Endodermal cell (in vitro differentiated cells): ENCODE results near the gene AUTS2. TPM values are rescaled to one million over a fixed set of nuclear protein-coding genes. Genes with fewer than 3 reads are reported as not detected.

Experiments
- DNase-seq: peaks from one replicate; pipeline ENCODE4 v3.0.0-alpha.2; 2017
- H3K27ac ChIP-seq: 2 replicates; pipeline ENCODE4 v1.5.1; 2013; ENCODE audit warnings: mild to moderate bottlenecking, low read depth, low read length, moderate library complexity
- H3K27me3 ChIP-seq: 2 replicates; pipeline ENCODE4 v1.6.1; 2013; ENCODE audit warnings: mild to moderate bottlenecking, low read length, moderate library complexity; ENCODE audit not compliant: insufficient read depth, control insufficient read depth, poor library complexity, severe bottlenecking
- H3K36me3 ChIP-seq: 2 replicates; pipeline ENCODE4 v1.7.0; 2013; ENCODE audit warnings: mild to moderate bottlenecking, low read length, moderate library complexity; ENCODE audit not compliant: control insufficient read depth, insufficient read depth
- H3K4me1 ChIP-seq: one replicate; pipeline ENCODE4 v1.7.0; 2013; ENCODE audit warnings: low read length; ENCODE audit not compliant: control insufficient read depth, insufficient read depth
- H3K4me3 ChIP-seq: 2 replicates; pipeline ENCODE4 v1.5.1; 2013; ENCODE audit warnings: mild to moderate bottlenecking, low read length, moderate library complexity
- H3K9ac ChIP-seq: 2 replicates; pipeline ENCODE4 v1.6.1; 2013; ENCODE audit warnings: mild to moderate bottlenecking, low read length, moderate library complexity; ENCODE audit not compliant: poor library complexity, severe bottlenecking; ENCODE audit errors: extremely low read depth
- H3K9me3 ChIP-seq: 2 replicates; pipeline ENCODE4 v1.6.1; 2013; ENCODE audit warnings: mild to moderate bottlenecking, low read length, moderate library complexity; ENCODE audit not compliant: control insufficient read depth
- H3K27ac Mint-ChIP-seq: 2 replicates; pipeline ENCODE4 v1.8.0; 2020; ENCODE audit warnings: mixed read lengths
- H3K27me3 Mint-ChIP-seq: 2 replicates; pipeline ENCODE4 v1.8.0; 2021; ENCODE audit warnings: mild to moderate bottlenecking, mixed read lengths; ENCODE audit not compliant: insufficient read depth
- H3K36me3 Mint-ChIP-seq: 2 replicates; pipeline ENCODE4 v1.8.0; 2020; ENCODE audit warnings: low read depth, mixed read lengths
- H3K4me1 Mint-ChIP-seq: 2 replicates; pipeline ENCODE4 v1.8.0; 2020; ENCODE audit warnings: mixed read lengths
- H3K4me3 Mint-ChIP-seq: 2 replicates; pipeline ENCODE4 v1.8.0; 2020; ENCODE audit warnings: mild to moderate bottlenecking, moderate library complexity, mixed read lengths
- H3K9me3 Mint-ChIP-seq: 2 replicates; pipeline ENCODE4 v1.8.0; 2020; ENCODE audit warnings: mild to moderate bottlenecking, mixed read lengths
- WGBS, 2 experiments: methylation state at CpG; one replicate each; pipeline versions ENCODE4 v1.1.5 to v1.1.7; 2013; ENCODE audit warnings: missing lambda C conversion rate in 2 of 2, mixed read lengths in 1 of 2; ENCODE audit not compliant: insufficient coverage in 1 of 2, insufficient read length in 1 of 2; 5-methylcytosine and 5-hydroxymethylcytosine counted together
- total RNA-seq, 2 donors: library from RNA; stranded (reverse); fragmentation: NEBNext Ultra II Directional in 1 of 2; extraction: Animal tissue kit (Norgen Biotek cat#: 25700) in 1 of 2; gene quantifications; 2 replicates in 1 of 2; 3 replicates in 1 of 2; pipeline ENCODE4 v1.2.1, GENCODE V29; 2021
- TF ChIP-seq, protein P1 (sequence below): fragments of 200-600 bp; sonication (generic); conservative IDR thresholded peaks from 2 replicates; pipeline ENCODE4 v1.5.0; 2021; ENCODE audit warnings: antibody characterized with exemption, mild to moderate bottlenecking

Gene AUTS2
- total RNA-seq, 2 donors from 2014 or later: 76.8 to 106 TPM

DNA sequence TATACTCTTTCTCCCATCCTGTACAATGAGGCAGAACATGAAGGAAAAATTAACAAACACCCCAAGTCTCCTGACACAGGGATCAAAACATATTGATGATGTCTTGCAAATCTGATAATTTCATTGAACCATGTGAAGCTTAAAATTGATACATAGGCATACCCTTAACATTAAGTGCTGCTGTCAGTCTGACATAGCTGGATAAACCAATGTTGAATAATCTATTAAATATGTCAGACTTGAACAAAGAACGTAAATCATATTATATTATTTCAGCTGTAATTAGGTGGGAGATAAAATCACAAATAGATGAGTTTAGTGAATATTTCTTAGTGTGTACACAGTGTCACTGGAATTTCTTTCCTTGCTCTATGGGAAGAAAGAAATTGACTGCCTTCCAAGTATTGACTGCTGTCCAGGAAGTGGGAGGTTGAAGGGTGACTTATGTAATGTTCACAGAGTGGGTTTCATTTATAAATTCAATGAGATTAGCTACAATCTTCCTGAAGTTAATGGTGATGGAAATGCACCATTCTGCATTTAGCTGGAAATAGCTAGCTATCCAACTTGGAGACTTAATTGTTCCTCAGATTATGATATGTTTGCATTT lies 170.8 kb downstream of the AUTS2 start:
- no peaks in the 10 kb centered on the region for H3K27me3 ChIP-seq
- Mint-ChIP-seq H3K9me3 (no peaks in the 10 kb centered on the region), H3K27me3 (no peaks in the 10 kb centered on the region), H3K36me3 (peaks cover 4% of the 10 kb centered on the region), H3K27ac (no peak overlapping the region), H3K4me3 (no peak overlapping the region), H3K4me1 (peaks cover 36% of the 10 kb centered on the region)
- TF ChIP-seq, protein P1, sequence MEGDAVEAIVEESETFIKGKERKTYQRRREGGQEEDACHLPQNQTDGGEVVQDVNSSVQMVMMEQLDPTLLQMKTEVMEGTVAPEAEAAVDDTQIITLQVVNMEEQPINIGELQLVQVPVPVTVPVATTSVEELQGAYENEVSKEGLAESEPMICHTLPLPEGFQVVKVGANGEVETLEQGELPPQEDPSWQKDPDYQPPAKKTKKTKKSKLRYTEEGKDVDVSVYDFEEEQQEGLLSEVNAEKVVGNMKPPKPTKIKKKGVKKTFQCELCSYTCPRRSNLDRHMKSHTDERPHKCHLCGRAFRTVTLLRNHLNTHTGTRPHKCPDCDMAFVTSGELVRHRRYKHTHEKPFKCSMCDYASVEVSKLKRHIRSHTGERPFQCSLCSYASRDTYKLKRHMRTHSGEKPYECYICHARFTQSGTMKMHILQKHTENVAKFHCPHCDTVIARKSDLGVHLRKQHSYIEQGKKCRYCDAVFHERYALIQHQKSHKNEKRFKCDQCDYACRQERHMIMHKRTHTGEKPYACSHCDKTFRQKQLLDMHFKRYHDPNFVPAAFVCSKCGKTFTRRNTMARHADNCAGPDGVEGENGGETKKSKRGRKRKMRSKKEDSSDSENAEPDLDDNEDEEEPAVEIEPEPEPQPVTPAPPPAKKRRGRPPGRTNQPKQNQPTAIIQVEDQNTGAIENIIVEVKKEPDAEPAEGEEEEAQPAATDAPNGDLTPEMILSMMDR: no peak
- no peaks in the 10 kb centered on the region for H3K9me3 ChIP-seq
- no peak overlapping the region for H3K9ac ChIP-seq
- no peak for DNase-seq
- H3K36me3 ChIP-seq: no peaks in the 10 kb centered on the region
- no peak overlapping the region for H3K27ac ChIP-seq
- no peak overlapping the region for H3K4me3 ChIP-seq
- peaks cover 14% of the 10 kb centered on the region for H3K4me1 ChIP-seq
- WGBS, 2 experiments: no CpG with 5 or more reads among the region's 1 CpG

DNA sequence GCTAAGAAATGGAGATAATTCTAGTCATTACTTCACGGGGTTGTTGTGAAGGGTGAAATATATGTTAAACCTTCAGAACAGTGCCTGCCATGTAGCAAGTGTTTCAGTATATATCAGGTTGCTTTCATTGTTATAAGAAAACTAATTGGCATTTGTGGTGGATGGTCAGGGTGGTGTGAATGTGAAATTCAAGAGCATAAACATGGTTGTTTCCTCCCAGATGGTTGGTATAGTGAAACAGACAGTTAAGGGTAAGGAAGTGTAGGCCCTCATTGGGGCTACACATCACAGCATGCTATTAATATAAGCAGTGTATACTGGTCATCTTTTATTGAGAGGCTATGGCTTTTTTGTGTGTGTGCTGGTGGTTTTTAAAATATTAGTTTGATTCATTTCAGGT lies 171.6 kb downstream of the AUTS2 start:
- Mint-ChIP-seq H3K27me3 (no peaks in the 10 kb centered on the region), H3K27ac (no peak overlapping the region), H3K36me3 (peaks cover 4% of the 10 kb centered on the region), H3K9me3 (no peaks in the 10 kb centered on the region), H3K4me1 (peaks cover 32% of the 10 kb centered on the region), H3K4me3 (no peak overlapping the region)
- H3K4me1 ChIP-seq: peaks cover 14% of the 10 kb centered on the region
- H3K36me3 ChIP-seq: no peaks in the 10 kb centered on the region
- no peak overlapping the region for H3K9ac ChIP-seq
- TF ChIP-seq, protein P1: no peak
- no peak overlapping the region for H3K4me3 ChIP-seq
- H3K27ac ChIP-seq: no peak overlapping the region
- 98 to 100% methylated on average over 1 of the region's 1 CpG for WGBS, 2 experiments
- H3K27me3 ChIP-seq: no peaks in the 10 kb centered on the region
- H3K9me3 ChIP-seq: no peaks in the 10 kb centered on the region
- DNase-seq: no peak

DNA sequence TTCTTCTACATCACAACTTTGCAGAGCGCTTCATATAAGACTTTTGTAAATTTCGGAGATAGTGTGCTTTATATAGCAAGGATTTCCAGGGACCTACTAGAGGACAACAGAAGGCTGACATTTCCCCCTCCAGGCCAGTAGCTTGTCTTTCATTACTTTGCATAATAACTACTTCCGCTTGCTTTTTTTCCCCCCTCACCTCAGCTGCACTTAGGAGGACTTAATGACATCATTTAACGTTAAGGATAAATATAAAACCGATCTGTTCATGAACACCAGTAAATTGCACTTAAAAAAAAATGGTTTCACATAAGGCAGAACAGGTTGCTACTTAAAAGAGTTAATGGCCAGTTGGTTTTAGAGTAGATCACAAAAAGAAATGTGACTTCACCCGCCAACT lies 172.3 kb downstream of the AUTS2 start:
- H3K27ac Mint-ChIP-seq: no peak overlapping the region
- Histone ChIP-seq H3K36me3 (peaks cover 5% of the 10 kb centered on the region), H3K9me3 (no peaks in the 10 kb centered on the region), H3K27ac (no peak overlapping the region), H3K4me1 (peaks cover 16% of the 10 kb centered on the region), H3K27me3 (no peaks in the 10 kb centered on the region), H3K4me3 (no peak overlapping the region), H3K9ac (no peak overlapping the region)
- TF ChIP-seq, protein P1: no peak
- WGBS, 2 experiments: 90 to 94% methylated on average over 5 to 6 of the region's 6 CpGs
- no peak overlapping the region for H3K4me3 Mint-ChIP-seq
- peaks cover 39% of the 10 kb centered on the region for H3K4me1 Mint-ChIP-seq
- peaks cover 6% of the 10 kb centered on the region for H3K36me3 Mint-ChIP-seq
- no peaks in the 10 kb centered on the region for H3K9me3 Mint-ChIP-seq
- no peaks in the 10 kb centered on the region for H3K27me3 Mint-ChIP-seq
- DNase-seq: no peak
